Fibroblast of pulmonary artery (primary cell): Measurements from ENCODE around the gene FGF2.

Experiments used
- DNase-seq: peaks from one replicate; pipeline ENCODE4 v3.0.0-alpha.2; 2010; ENCODE audit warnings: low read depth
- H3K4me3 ChIP-seq: replicated peaks from 2 replicates; pipeline ENCODE4 v1.5.1; 2011; ENCODE audit warnings: low read depth, mild to moderate bottlenecking, control low read depth, low read length, moderate library complexity
- CTCF ChIP-seq: IDR thresholded peaks from 2 replicates; pipeline ENCODE4 v1.5.1; 2011; ENCODE audit warnings: mild to moderate bottlenecking, control low read depth, low read length, inconsistent platforms; ENCODE audit errors: missing control alignments

The FGF2 gene

GRCh38 chr4:122815248-122815647, 11.4 kb upstream of the FGF2 start:
- no peak for DNase-seq
- TF ChIP-seq CTCF, result no peak
- no peak overlapping the region for H3K4me3 ChIP-seq

GRCh38 chr4:122816476-122816875, 10.2 kb upstream of the FGF2 start:
- no peak overlapping the region for H3K4me3 ChIP-seq
- DNase-seq, result no peak
- TF ChIP-seq CTCF, result no peak

- no peak for TF ChIP-seq CTCF
- peak; percentile 48 for DNase-seq
These were observed 6.8 kb upstream of the FGF2 start for GRCh38 chr4:122819708-122820449.

GRCh38 chr4:122821092-122821491, 5.5 kb upstream of the FGF2 start:
- no peak for DNase-seq
- no peak for TF ChIP-seq CTCF
- no peak overlapping the region for H3K4me3 ChIP-seq

More at GRCh38 chr4:122819708-122820449, 6.8 kb upstream of the FGF2 start:
- no peak overlapping the region for H3K4me3 ChIP-seq

- DNase-seq, result no peak
- no peak overlapping the region for H3K4me3 ChIP-seq
- TF ChIP-seq CTCF, result no peak
These were observed 4.2 kb upstream of the FGF2 start for GRCh38 chr4:122822466-122822865.

- H3K4me3 ChIP-seq, result no peak overlapping the region
- TF ChIP-seq CTCF, result no peak
- no peak for DNase-seq
These were observed 3.2 kb upstream of the FGF2 start for GRCh38 chr4:122823476-122823875.

GRCh38 chr4:122824616-122825015, 2.0 kb upstream of the FGF2 start:
- H3K4me3 ChIP-seq, result no peak overlapping the region
- no peak for TF ChIP-seq CTCF
- DNase-seq, result no peak
